NT2/D1 (cell line): ENCODE data around the gene IMPDH1.

ENCODE experiments used
- DNase-seq: peaks from one replicate; pipeline ENCODE4 v3.0.0-alpha.2; 2011; ENCODE audit warnings: low read depth, low spot score
- H3K27me3 ChIP-seq: 2 replicates; pipeline ENCODE4 v1.6.0; 2011; ENCODE audit warnings: mild to moderate bottlenecking; ENCODE audit not compliant: insufficient read length, insufficient read depth
- H3K36me3 ChIP-seq: 2 replicates; pipeline ENCODE4 v1.6.1; 2011; ENCODE audit warnings: mild to moderate bottlenecking, low read length, mixed read lengths; ENCODE audit not compliant: insufficient read depth, insufficient read length
- H3K4me1 ChIP-seq: 2 replicates; pipeline ENCODE4 v1.5.1; 2011; ENCODE audit not compliant: insufficient read depth, insufficient read length
- H3K4me3 ChIP-seq: 2 replicates; pipeline ENCODE4 v1.5.1; 2011; ENCODE audit warnings: low read depth; ENCODE audit not compliant: insufficient read length
- H3K9ac ChIP-seq: 2 replicates; pipeline ENCODE4 v1.6.0; 2011; ENCODE audit warnings: low read depth; ENCODE audit not compliant: insufficient read length
- H3K9me3 ChIP-seq: 2 replicates; pipeline ENCODE4 v1.5.1; 2011; ENCODE audit warnings: mild to moderate bottlenecking, low read length; ENCODE audit not compliant: insufficient read depth
- SUZ12 ChIP-seq: IDR thresholded peaks from 2 replicates; pipeline ENCODE4 v1.6.1; 2011; ENCODE audit not compliant: insufficient read length, insufficient read depth; ENCODE audit errors: extremely low read depth
- YY1 ChIP-seq: IDR thresholded peaks from 2 replicates; pipeline ENCODE4 v1.6.1; 2011; ENCODE audit not compliant: insufficient read length, insufficient read depth
- ZNF274 ChIP-seq: IDR thresholded peaks from 2 replicates; pipeline ENCODE4 v1.6.1; 2011; ENCODE audit warnings: mild to moderate bottlenecking, low read depth, low read length

The IMPDH1 gene

GRCh38 chr7:128359939-128360338, 49.8 kb downstream of the IMPDH1 start:
- Histone ChIP-seq H3K27me3 (peaks cover 51% of the 10 kb centered on the region), H3K9me3 (no peaks in the 10 kb centered on the region), H3K4me1 (peaks cover 12% of the 10 kb centered on the region), H3K36me3 (no peaks in the 10 kb centered on the region), H3K9ac (peak overlapping the region; percentile 21), H3K4me3 (no peak overlapping the region)
- TF ChIP-seq YY1 (no peak), SUZ12 (no peak), ZNF274 (no peak)
- no peak for DNase-seq

- TF ChIP-seq YY1: no peak
- no peak for TF ChIP-seq ZNF274
- TF ChIP-seq SUZ12: no peak
- DNase-seq: no peak
- Histone ChIP-seq H3K9ac (no peak overlapping the region), H3K4me3 (no peak overlapping the region), H3K27me3 (peaks cover 45% of the 10 kb centered on the region), H3K4me1 (peaks cover 12% of the 10 kb centered on the region), H3K36me3 (no peaks in the 10 kb centered on the region), H3K9me3 (no peaks in the 10 kb centered on the region)
Measured at GRCh38 chr7:128359336-128359735, 50.4 kb downstream of the IMPDH1 start.

- Histone ChIP-seq H3K4me3 (no peak overlapping the region), H3K36me3 (no peaks in the 10 kb centered on the region), H3K9me3 (no peaks in the 10 kb centered on the region), H3K9ac (no peak overlapping the region), H3K4me1 (peaks cover 12% of the 10 kb centered on the region), H3K27me3 (peaks cover 34% of the 10 kb centered on the region)
- no peak for DNase-seq
- TF ChIP-seq ZNF274 (no peak), YY1 (no peak), SUZ12 (no peak)
Measured at GRCh38 chr7:128358233-128358632, 51.5 kb downstream of the IMPDH1 start.

- Histone ChIP-seq H3K27me3 (peaks cover 24% of the 10 kb centered on the region), H3K9ac (peak overlapping the region; percentile 21), H3K4me1 (peaks cover 16% of the 10 kb centered on the region), H3K9me3 (no peaks in the 10 kb centered on the region), H3K36me3 (no peaks in the 10 kb centered on the region), H3K4me3 (no peak overlapping the region)
- no peak for DNase-seq
- TF ChIP-seq SUZ12: no peak
- no peak for TF ChIP-seq ZNF274
Measured at GRCh38 chr7:128357217-128357613, 52.6 kb downstream of the IMPDH1 start.

- no peak for TF ChIP-seq ZNF274
- TF ChIP-seq YY1: no peak
- TF ChIP-seq SUZ12: no peak
- H3K9me3 ChIP-seq: no peaks in the 10 kb centered on the region
- peaks cover 18% of the 10 kb centered on the region for H3K27me3 ChIP-seq
- H3K4me1 ChIP-seq: peaks cover 16% of the 10 kb centered on the region
- H3K36me3 ChIP-seq: no peaks in the 10 kb centered on the region
- H3K4me3 ChIP-seq: no peak overlapping the region
- no peak for DNase-seq
- no peak overlapping the region for H3K9ac ChIP-seq
Measured at GRCh38 chr7:128356546-128357216, 53.1 kb downstream of the IMPDH1 start.

- Histone ChIP-seq H3K9ac (no peak overlapping the region), H3K27me3 (peaks cover 3% of the 10 kb centered on the region), H3K4me3 (no peak overlapping the region), H3K36me3 (no peaks in the 10 kb centered on the region), H3K4me1 (peaks cover 18% of the 10 kb centered on the region), H3K9me3 (no peaks in the 10 kb centered on the region)
- DNase-seq: no peak
- no peak for TF ChIP-seq SUZ12
- no peak for TF ChIP-seq ZNF274
- TF ChIP-seq YY1: no peak
Measured at GRCh38 chr7:128353610-128354009, 56.2 kb downstream of the IMPDH1 start.

- H3K9me3 ChIP-seq: no peaks in the 10 kb centered on the region
- no peaks in the 10 kb centered on the region for H3K36me3 ChIP-seq
- H3K9ac ChIP-seq: no peak overlapping the region
- no peaks in the 10 kb centered on the region for H3K27me3 ChIP-seq
- peaks cover 18% of the 10 kb centered on the region for H3K4me1 ChIP-seq
- TF ChIP-seq YY1 (no peak), ZNF274 (no peak), SUZ12 (no peak)
- no peak for DNase-seq
- no peak overlapping the region for H3K4me3 ChIP-seq
Measured at GRCh38 chr7:128353189-128353588, 56.6 kb downstream of the IMPDH1 start.

GRCh38 chr7:128352636-128353035, 57.1 kb downstream of the IMPDH1 start:
- no peak for DNase-seq
- no peaks in the 10 kb centered on the region for H3K9me3 ChIP-seq
- H3K27me3 ChIP-seq: no peaks in the 10 kb centered on the region
- H3K4me3 ChIP-seq: no peak overlapping the region
- H3K36me3 ChIP-seq: no peaks in the 10 kb centered on the region
- no peak for TF ChIP-seq YY1
- TF ChIP-seq SUZ12: no peak
- TF ChIP-seq ZNF274: no peak
- no peak overlapping the region for H3K9ac ChIP-seq
- peaks cover 18% of the 10 kb centered on the region for H3K4me1 ChIP-seq
